ENCODE results near the gene ASTN2. TPM values are rescaled to one million over a fixed set of nuclear protein-coding genes. Genes with fewer than 3 reads are reported as not detected.

ASTN2 gene
- total RNA-seq, 1 experiment from 2014 or later, result 4.8 TPM

GRCh38 chr9:116939614-116940013 lies 475.2 kb downstream of the ASTN2 start:
- POLR2A ChIA-PET, result no interaction called here
- Histone ChIP-seq H3K36me3 (ENCODE audit: control insufficient read depth in 1 of 2, insufficient read depth in 2 of 2, low read length in 2 of 2) (no peaks in the 10 kb centered on the region), H2AFZ (ENCODE audit: low read depth, low read length, poor library complexity, severe bottlenecking) (no peak overlapping the region), H3K9ac (ENCODE audit: low read length) (no peak overlapping the region), H3K27ac (ENCODE audit: low read depth, low read length) (no peak overlapping the region), H3K4me2 (ENCODE audit: low read length) (no peak overlapping the region), H3K9me3 (ENCODE audit: control insufficient read depth in 1 of 2, insufficient read depth in 1 of 2, low read depth in 1 of 2, low read length in 2 of 2) (no peaks in the 10 kb centered on the region), H3K9me2 (ENCODE audit: insufficient read depth) (no peaks in the 10 kb centered on the region), H3K79me2 (ENCODE audit: insufficient read depth, low read length) (no peaks in the 10 kb centered on the region), H3K4me3 (replicated peaks in 1 of 2; ENCODE audit: low read depth in 1 of 2, low read length in 2 of 2) (no peak overlapping the region), H3K27me3 (ENCODE audit: insufficient read depth, low read length) (peaks cover 8% of the 10 kb centered on the region; the same call in 1 of the 2 replicates), H4K20me1 (ENCODE audit: insufficient read depth) (no peaks in the 10 kb centered on the region), H3K4me1 (ENCODE audit: control insufficient read depth in 1 of 2, insufficient read depth in 2 of 2, low read length in 2 of 2) (no peaks in the 10 kb centered on the region)
- DNase-seq (ENCODE audit: low read depth, low spot score) (no peak), ATAC-seq (no peak)
- TF ChIP-seq CEBPB (IDR thresholded peaks at IDR 0.05; ENCODE audit: low read depth) (no peak), YY1 (IDR thresholded peaks at IDR 0.05; ENCODE audit: extremely low read depth, insufficient replicate concordance, low read depth, low read length) (no peak), EZH2phosphoT487 (IDR thresholded peaks at IDR 0.05; ENCODE audit: borderline replicate concordance) (no peak), SP1 (IDR thresholded peaks at IDR 0.05; ENCODE audit: low read depth) (no peak), CTCF (IDR thresholded peaks at IDR 0.05 in 2 of 3, conservative IDR thresholded peaks at IDR 0.05 in 1 of 3; ENCODE audit: borderline replicate concordance in 1 of 3, insufficient read depth in 1 of 3, low read depth in 2 of 3, low read length in 2 of 3) (no peak), MAX (IDR thresholded peaks at IDR 0.05) (no peak), EZH2 (IDR thresholded peaks at IDR 0.05) (no peak), ELF1 (IDR thresholded peaks at IDR 0.05; ENCODE audit: borderline replicate concordance, low read depth) (no peak), CBX3 (IDR thresholded peaks at IDR 0.05; ENCODE audit: low read depth) (no peak), ATF3 (IDR thresholded peaks at IDR 0.05) (no peak), TCF7L2 (IDR thresholded peaks at IDR 0.05; ENCODE audit: borderline replicate concordance, extremely low read depth, insufficient read depth, insufficient read length) (no peak), RAD21 (IDR thresholded peaks at IDR 0.05; ENCODE audit: low read depth) (no peak), ZNF274 (IDR thresholded peaks at IDR 0.05; ENCODE audit: low read depth, low read length) (no peak), POLR2AphosphoS5 (IDR thresholded peaks at IDR 0.05; ENCODE audit: low read depth, low read length) (no peak)
- RAD21 ChIA-PET (ENCODE audit: low non-redundant PET in 1 of 2, low total read pairs in 2 of 2, uncharacterized antibody in 2 of 2, unreplicated experiment in 2 of 2), result no interaction called here
- intact Hi-C loops (cut with micrococcal nuclease), result no loop called here
- BruUV-seq (replicated peaks), result no TSS peak
- CTCF ChIA-PET, result no interaction called here
